ENCODE results near the gene SCG3. TPM values are rescaled to one million over a fixed set of nuclear protein-coding genes. Genes with fewer than 3 reads are reported as not detected.

The SCG3 gene
- total RNA-seq (2014; rRNA removed; shearing (Covaris generic)) = not detected in 2 replicates

DNA sequence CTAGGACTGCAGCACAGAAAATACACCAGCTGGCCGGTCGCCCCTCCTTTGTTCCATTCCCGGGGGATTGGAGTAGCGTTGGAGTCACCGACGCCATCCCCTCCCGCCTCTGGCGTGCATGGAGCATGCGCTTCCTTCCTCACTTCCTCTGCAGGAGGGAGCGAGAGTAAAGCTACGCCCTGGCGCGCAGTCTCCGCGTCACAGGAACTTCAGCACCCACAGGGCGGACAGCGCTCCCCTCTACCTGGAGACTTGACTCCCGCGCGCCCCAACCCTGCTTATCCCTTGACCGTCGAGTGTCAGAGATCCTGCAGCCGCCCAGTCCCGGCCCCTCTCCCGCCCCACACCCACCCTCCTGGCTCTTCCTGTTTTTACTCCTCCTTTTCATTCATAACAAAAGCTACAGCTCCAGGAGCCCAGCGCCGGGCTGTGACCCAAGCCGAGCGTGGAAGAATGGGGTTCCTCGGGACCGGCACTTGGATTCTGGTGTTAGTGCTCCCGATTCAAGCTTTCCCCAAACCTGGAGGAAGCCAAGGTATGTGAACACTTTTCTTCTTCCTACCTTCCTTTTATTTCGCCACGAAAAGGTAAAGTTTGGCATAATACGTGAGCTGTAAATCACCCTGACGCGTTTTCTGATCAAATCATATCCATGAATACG, at the start of gene SCG3:
Gene SCG3 (plus strand): TSS at position 201 of the 661 bp plus-strand sequence. CDS start 253 bp downstream, at position 454.

DNA sequence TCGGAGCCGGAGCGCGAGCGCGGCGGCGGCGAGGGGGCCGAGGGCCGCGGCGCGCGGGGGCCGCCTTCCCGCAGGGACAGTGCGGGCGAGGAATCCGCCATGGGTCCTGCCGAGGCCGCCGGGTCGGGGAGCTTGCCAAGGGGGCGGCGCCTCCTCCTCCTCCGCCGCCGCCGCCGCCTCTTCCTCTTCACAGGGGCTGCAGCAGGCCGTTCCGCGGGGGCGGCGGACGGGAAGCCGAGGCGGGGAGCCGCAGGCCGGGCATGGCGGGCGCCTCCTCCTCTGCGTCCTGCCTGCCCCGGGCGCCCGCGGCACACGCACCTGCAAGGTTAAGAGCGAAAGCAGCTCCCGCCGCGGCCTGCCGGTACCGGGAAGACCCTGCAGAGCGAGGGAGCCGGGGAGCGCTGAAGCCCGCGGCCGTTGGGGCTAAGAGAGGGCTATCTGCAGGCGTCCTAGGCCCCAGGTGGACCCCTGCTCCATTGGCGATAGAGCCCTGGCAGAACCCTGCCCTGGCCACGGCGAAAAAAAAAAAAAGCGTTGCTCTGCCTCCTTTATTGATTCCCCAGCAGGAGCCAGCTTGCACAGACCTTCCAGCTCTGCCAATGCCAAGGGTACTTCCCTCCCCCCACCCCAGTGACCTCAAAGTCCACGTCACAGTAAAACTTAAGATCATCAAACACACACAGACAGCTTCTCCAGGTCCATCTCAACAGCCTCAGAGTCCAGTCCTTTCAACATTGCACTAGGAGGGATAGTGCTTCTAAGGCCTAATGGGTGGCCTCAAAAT, 56.4 kb downstream of the SCG3 start, which contains the start of gene LYSMD2:
Gene LYSMD2 (minus strand): TSS at position 134 of the 784 bp plus-strand sequence. CDS start 33 bp downstream, at position 101.

DNA sequence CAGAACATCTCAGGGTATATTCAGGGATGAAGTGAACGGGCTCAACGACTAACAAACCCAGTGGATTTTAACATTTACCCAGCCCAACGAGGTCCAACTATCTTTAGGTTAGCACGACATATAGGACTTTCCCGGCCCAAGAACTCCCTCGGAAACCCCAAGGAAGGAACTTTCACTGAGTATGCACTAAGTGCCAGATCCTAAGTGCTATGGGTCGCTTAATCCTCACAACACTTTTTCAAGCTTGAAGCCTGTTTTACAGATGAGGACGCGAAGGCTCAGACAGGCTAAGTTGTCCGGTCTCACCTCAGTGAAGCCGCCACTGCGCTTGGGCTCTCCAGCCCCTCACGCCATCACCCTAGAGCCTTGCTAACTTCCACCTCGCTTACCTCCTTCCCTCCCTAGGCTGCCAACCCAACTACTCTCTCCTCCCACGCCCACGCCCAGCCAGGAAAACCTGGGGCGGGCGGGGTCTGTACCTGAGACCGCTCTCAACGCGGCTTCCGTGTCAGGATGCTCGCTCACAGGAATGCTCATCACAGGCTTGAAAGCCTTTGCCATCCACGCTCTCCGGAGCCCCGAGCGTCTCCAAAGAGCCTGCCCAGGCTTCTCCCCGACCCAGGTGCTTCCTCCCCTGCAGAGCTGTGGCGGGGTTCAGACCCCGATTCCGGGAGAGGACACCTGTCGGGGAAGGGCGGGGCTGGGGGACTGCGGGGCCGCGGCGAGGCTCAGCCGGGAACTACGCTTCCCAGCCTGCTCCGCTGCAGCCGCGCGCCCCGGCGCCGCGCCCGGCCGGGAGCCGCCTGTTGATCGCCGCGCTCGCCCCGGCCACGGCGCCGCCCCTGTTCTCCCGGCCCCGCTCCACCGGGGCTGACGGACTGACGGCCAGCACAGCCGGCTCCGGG, 69.7 kb downstream of the SCG3 start, which contains the start of gene TMOD2:
Gene TMOD2 (plus strand): TSS at position 806 of the 905 bp plus-strand sequence. CDS start 14,845 bp downstream, outside the sequence.

Other genes starting within 250 kb of the SCG3 start
- gene DMXL2, start 58.7 kb upstream of the SCG3 start, total RNA-seq (2014; rRNA removed; shearing (Covaris generic)) = 12.4 and 12.6 TPM in 2 replicates
- gene LYSMD2, start 56.2 kb downstream of the SCG3 start, total RNA-seq (2014; rRNA removed; shearing (Covaris generic)) = 5.1 and 6.9 TPM in 2 replicates
- gene TMOD2, start 70.1 kb downstream of the SCG3 start, total RNA-seq (2014; rRNA removed; shearing (Covaris generic)) = 3.0 and 4.3 TPM in 2 replicates
- gene TMOD3, start 148.2 kb downstream of the SCG3 start, total RNA-seq (2014; rRNA removed; shearing (Covaris generic)) = 35.2 and 44.1 TPM in 2 replicates

Measured in A375 (cell line).